Prostate gland (tissue), 2 donors: ENCODE data around the gene GSE1.

Source experiments
- POLR2A ChIP-seq: fragments of 450-650 bp; IDR thresholded peaks from one replicate; pipeline ENCODE4 v1.6.1; 2016; ENCODE audit warnings: antibody characterized with exemption, mild to moderate bottlenecking
- POLR2AphosphoS5 ChIP-seq: sonication (generic); formaldehyde crosslinking; IDR thresholded peaks from one replicate; pipeline ENCODE4 v1.6.1; 2017; ENCODE audit warnings: antibody characterized with exemption
- TF ChIP-seq, protein P1 (sequence below), 4 experiments: fragments of 200-600 bp in 2 of 4; fragments of 450-650 bp in 2 of 4; sonication (generic) in 2 of 4; IDR thresholded peaks; 1 replicate in 3 of 4; 2 replicates in 1 of 4; pipeline ENCODE4 v1.5.1; 2016 to 2019; ENCODE audit warnings: antibody characterized with exemption in 4 of 4, mild to moderate bottlenecking in 2 of 4, moderate library complexity in 2 of 4

DNA sequence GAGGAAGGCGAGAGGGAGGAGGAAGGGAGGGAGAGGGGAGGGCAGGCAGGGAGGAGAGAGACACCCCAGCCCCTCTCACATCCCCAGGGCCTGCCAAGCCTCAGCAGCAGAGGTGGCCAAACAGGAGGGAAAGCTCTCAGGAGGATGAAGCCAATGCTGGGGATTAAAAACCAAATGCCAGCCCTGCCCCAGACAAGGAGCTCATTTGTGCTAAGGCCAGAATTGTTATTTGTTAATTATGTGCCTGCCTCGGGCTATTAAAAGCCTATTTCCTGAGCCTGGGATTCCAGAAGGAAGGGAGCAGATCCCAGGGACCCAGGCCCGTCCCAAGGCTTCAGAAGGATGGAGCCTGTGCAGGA lies 103.5 kb downstream of the GSE1 start:
- TF ChIP-seq, protein P1, sequence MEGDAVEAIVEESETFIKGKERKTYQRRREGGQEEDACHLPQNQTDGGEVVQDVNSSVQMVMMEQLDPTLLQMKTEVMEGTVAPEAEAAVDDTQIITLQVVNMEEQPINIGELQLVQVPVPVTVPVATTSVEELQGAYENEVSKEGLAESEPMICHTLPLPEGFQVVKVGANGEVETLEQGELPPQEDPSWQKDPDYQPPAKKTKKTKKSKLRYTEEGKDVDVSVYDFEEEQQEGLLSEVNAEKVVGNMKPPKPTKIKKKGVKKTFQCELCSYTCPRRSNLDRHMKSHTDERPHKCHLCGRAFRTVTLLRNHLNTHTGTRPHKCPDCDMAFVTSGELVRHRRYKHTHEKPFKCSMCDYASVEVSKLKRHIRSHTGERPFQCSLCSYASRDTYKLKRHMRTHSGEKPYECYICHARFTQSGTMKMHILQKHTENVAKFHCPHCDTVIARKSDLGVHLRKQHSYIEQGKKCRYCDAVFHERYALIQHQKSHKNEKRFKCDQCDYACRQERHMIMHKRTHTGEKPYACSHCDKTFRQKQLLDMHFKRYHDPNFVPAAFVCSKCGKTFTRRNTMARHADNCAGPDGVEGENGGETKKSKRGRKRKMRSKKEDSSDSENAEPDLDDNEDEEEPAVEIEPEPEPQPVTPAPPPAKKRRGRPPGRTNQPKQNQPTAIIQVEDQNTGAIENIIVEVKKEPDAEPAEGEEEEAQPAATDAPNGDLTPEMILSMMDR (IDR thresholded peaks at IDR 0.05): no peak
- TF ChIP-seq POLR2A (no peak), POLR2AphosphoS5 (no peak)
